ENCODE measurements around the gene VAX1.
"Not testable (repeated sequence)": the region's sequence is repeated elsewhere in the genome, so short reads cannot be mapped to it uniquely, and the experiment has no call there.

Gene VAX1

GRCh38 chr10:117135026-117135372 is 3.1 kb downstream of the VAX1 start:
- FAIRE-seq (no peak), DNase-seq (ENCODE audit: insufficient read length, low spot score) (no peak)
- no peak for TF ChIP-seq POLR2A (IDR thresholded peaks at IDR 0.05; ENCODE audit: low read depth, low read length)

- no peak for TF ChIP-seq POLR2A (IDR thresholded peaks at IDR 0.05; ENCODE audit: low read depth, low read length)
- no peak for DNase-seq (ENCODE audit: insufficient read length, low spot score)
- no peak for FAIRE-seq
Observed at GRCh38 chr10:117134306-117135025, 3.6 kb downstream of the VAX1 start.

GRCh38 chr10:117134056-117134305 is 4.1 kb downstream of the VAX1 start:
- FAIRE-seq (no peak), DNase-seq (ENCODE audit: insufficient read length, low spot score) (no peak)
- no peak for TF ChIP-seq POLR2A (IDR thresholded peaks at IDR 0.05; ENCODE audit: low read depth, low read length)

GRCh38 chr10:117133273-117134055 is 4.6 kb downstream of the VAX1 start:
- FAIRE-seq (no peak), DNase-seq (ENCODE audit: insufficient read length, low spot score) (no peak)
- no peak for TF ChIP-seq POLR2A (IDR thresholded peaks at IDR 0.05; ENCODE audit: low read depth, low read length)

- no peak for DNase-seq (ENCODE audit: insufficient read length, low spot score)
- no peak for TF ChIP-seq POLR2A (IDR thresholded peaks at IDR 0.05; ENCODE audit: low read depth, low read length)
- no peak for FAIRE-seq
Observed at GRCh38 chr10:117132751-117133231, 5.3 kb downstream of the VAX1 start.

- DNase-seq (ENCODE audit: insufficient read length, low spot score) (no peak), FAIRE-seq (no peak)
- no peak for TF ChIP-seq POLR2A (IDR thresholded peaks at IDR 0.05; ENCODE audit: low read depth, low read length)
Observed at GRCh38 chr10:117131376-117132327, 6.4 kb downstream of the VAX1 start.

GRCh38 chr10:117130862-117131375 is 7.2 kb downstream of the VAX1 start:
- DNase-seq (ENCODE audit: insufficient read length, low spot score) = no peak
- FAIRE-seq = no peak
- no peak for TF ChIP-seq POLR2A (IDR thresholded peaks at IDR 0.05; ENCODE audit: low read depth, low read length)

- no peak for TF ChIP-seq POLR2A (IDR thresholded peaks at IDR 0.05; ENCODE audit: low read depth, low read length)
- DNase-seq (ENCODE audit: insufficient read length, low spot score) (no peak), FAIRE-seq (no peak)
Observed at GRCh38 chr10:117130346-117130745, 7.7 kb downstream of the VAX1 start.

- not testable (repeated sequence) for FAIRE-seq; DNase-seq (ENCODE audit: insufficient read length, low spot score)
Observed at GRCh38 chr10:117126645-117127044, 11.4 kb downstream of the VAX1 start.

GRCh38 chr10:117126034-117126433 is 12.0 kb downstream of the VAX1 start:
- no peak for DNase-seq (ENCODE audit: insufficient read length, low spot score)
- FAIRE-seq = no peak
- TF ChIP-seq POLR2A (IDR thresholded peaks at IDR 0.05; ENCODE audit: low read depth, low read length) = no peak

GRCh38 chr10:117112220-117112619 is 25.9 kb downstream of the VAX1 start:
- no peak for FAIRE-seq
- DNase-seq (ENCODE audit: insufficient read length, low spot score) = no peak
- no peak for TF ChIP-seq POLR2A (IDR thresholded peaks at IDR 0.05; ENCODE audit: low read depth, low read length)

- no peak for DNase-seq (ENCODE audit: insufficient read length, low spot score)
- no peak for TF ChIP-seq POLR2A (IDR thresholded peaks at IDR 0.05; ENCODE audit: low read depth, low read length)
- no peak for FAIRE-seq
Observed at GRCh38 chr10:117107238-117107637, 30.8 kb downstream of the VAX1 start.

- no peak for FAIRE-seq
- no peak for TF ChIP-seq POLR2A (IDR thresholded peaks at IDR 0.05; ENCODE audit: low read depth, low read length)
- DNase-seq (ENCODE audit: insufficient read length, low spot score) = no peak
Observed at GRCh38 chr10:117096599-117097201, 41.4 kb downstream of the VAX1 start.

GRCh38 chr10:117094856-117095255 is 43.2 kb downstream of the VAX1 start:
- DNase-seq (ENCODE audit: insufficient read length, low spot score) (no peak), FAIRE-seq (no peak)
- TF ChIP-seq POLR2A (IDR thresholded peaks at IDR 0.05; ENCODE audit: low read depth, low read length) = no peak

Measured in H54 (cell line).